ENCODE measurements around the gene KRT71.

Gene KRT71

DNA sequence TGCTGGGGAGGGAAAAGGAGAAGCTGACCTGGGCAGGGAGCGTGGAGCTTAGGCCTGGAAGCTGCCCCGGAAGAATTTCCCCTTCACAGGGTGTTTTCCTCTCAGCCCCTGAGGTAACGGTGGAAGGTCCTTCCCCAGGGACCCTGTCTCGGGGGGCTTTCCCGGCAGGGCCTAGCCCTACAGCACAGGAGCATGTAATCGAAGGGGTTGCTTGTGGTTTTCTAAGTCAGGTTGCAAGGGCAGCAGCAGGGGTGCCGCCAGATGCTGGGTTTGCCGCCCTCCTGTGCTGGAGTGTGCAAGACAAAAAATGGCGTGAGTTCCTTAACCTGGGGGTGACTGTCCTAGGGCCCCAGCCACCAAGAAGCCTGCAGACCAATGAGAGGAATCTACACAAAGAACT is 22.3 kb upstream of the KRT71 start:
- Histone ChIP-seq H3K4me2 (ENCODE audit: low read length) (no peak overlapping the region), H3K4me1 (ENCODE audit: control insufficient read depth, insufficient read depth, low read length) (no peaks in the 10 kb centered on the region), H3K27me3 (ENCODE audit: control insufficient read depth, insufficient read depth, low read length) (peaks cover 82% of the 10 kb centered on the region)

GRCh38 chr12:52573743-52574142 is 20.8 kb upstream of the KRT71 start, which contains the start of gene KRT74:
Gene KRT74, minus strand, starts transcription at chr12:52573843. Its CDS starts 66 bp downstream, at chr12:52573777.
- Histone ChIP-seq H3K4me3 (ENCODE audit: low read length) (no peak within 1 kb of the TSS), H3K9me3 (replicated peaks; ENCODE audit: low read length) (no peaks in the 10 kb centered on the region), H3K4me2 (ENCODE audit: low read length) (no peak within 1 kb of the TSS), H3K4me1 (ENCODE audit: control insufficient read depth, insufficient read depth, low read length) (no peaks in the 10 kb centered on the region), H3K36me3 (ENCODE audit: insufficient read depth, low read length) (no peaks in the 10 kb centered on the region), H3K27me3 (ENCODE audit: control insufficient read depth, insufficient read depth, low read length) (peaks cover 78% of the 10 kb centered on the region), H3K9ac (ENCODE audit: low read depth, low read length) (no peak within 1 kb of the TSS)

More for the DNA sequence above, 22.3 kb upstream of the KRT71 start:
- H3K9me3 ChIP-seq (replicated peaks; ENCODE audit: low read length), result no peaks in the 10 kb centered on the region
- H3K36me3 ChIP-seq (ENCODE audit: insufficient read depth, low read length), result no peaks in the 10 kb centered on the region
- no peak overlapping the region for H3K4me3 ChIP-seq (ENCODE audit: low read length)
- no peak overlapping the region for H3K9ac ChIP-seq (ENCODE audit: low read depth, low read length)

- Histone ChIP-seq H3K9ac (ENCODE audit: low read depth, low read length) (no peak overlapping the region), H3K36me3 (ENCODE audit: insufficient read depth, low read length) (no peaks in the 10 kb centered on the region), H3K4me1 (ENCODE audit: control insufficient read depth, insufficient read depth, low read length) (no peaks in the 10 kb centered on the region), H3K9me3 (replicated peaks; ENCODE audit: low read length) (no peaks in the 10 kb centered on the region), H3K27me3 (ENCODE audit: control insufficient read depth, insufficient read depth, low read length) (peaks cover 78% of the 10 kb centered on the region), H3K4me3 (ENCODE audit: low read length) (no peak overlapping the region), H3K4me2 (ENCODE audit: low read length) (no peak overlapping the region)
Measured at GRCh38 chr12:52573306-52573705, 20.4 kb upstream of the KRT71 start.

DNA sequence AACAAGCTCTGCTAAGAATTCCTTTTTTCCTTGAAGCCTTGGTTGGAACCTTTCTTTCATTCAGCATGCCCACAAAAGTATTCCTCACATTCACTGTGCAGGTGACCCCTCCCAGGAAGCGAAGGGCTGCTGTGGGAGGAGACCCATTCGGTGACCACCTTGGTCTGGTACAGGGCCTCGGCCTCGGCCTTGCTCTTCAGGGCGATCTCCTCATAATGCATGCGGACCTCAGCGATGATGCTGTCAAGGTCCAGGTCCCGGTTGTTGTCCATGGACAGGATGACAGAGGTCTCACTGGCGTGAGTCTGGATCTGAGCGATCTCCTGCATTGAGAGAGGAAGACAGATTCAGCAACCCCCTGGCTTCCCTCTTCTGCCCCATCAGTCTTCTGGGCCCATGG is 17.6 kb upstream of the KRT71 start:
- H3K27me3 ChIP-seq (ENCODE audit: control insufficient read depth, insufficient read depth, low read length), result peaks cover 80% of the 10 kb centered on the region

DNA sequence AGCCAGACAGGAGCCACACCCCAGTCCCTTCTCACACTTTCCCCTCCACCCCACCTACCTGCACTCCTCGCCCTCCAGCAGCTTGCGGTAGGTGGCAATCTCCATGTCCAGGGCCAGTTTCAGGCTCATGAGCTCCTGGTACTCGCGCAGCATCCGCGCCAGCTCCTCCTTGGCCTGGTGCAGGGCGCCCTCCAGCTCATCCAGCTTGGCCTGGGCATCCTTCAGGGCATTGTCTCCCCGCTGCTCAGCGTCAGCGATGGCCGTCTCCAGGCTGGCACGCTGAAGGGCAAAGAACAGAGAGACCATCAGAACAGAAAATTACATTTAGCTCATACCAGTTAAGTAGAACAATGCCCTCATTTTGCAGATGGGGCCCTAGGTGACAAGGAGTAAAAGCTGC is 15.2 kb upstream of the KRT71 start:
- Histone ChIP-seq H3K27me3 (ENCODE audit: control insufficient read depth, insufficient read depth, low read length) (peaks cover 81% of the 10 kb centered on the region), H3K4me1 (ENCODE audit: control insufficient read depth, insufficient read depth, low read length) (no peaks in the 10 kb centered on the region), H3K36me3 (ENCODE audit: insufficient read depth, low read length) (no peaks in the 10 kb centered on the region), H3K9ac (ENCODE audit: low read depth, low read length) (no peak overlapping the region), H3K4me3 (ENCODE audit: low read length) (no peak overlapping the region), H3K9me3 (replicated peaks; ENCODE audit: low read length) (no peaks in the 10 kb centered on the region), H3K4me2 (ENCODE audit: low read length) (no peak overlapping the region)

More for the DNA sequence above, 17.6 kb upstream of the KRT71 start:
- H3K36me3 ChIP-seq (ENCODE audit: insufficient read depth, low read length), result no peaks in the 10 kb centered on the region
- H3K4me3 ChIP-seq (ENCODE audit: low read length), result no peak overlapping the region
- no peak overlapping the region for H3K9ac ChIP-seq (ENCODE audit: low read depth, low read length)
- H3K4me1 ChIP-seq (ENCODE audit: control insufficient read depth, insufficient read depth, low read length), result no peaks in the 10 kb centered on the region
- H3K9me3 ChIP-seq (replicated peaks; ENCODE audit: low read length), result no peaks in the 10 kb centered on the region
- no peak overlapping the region for H3K4me2 ChIP-seq (ENCODE audit: low read length)

- Histone ChIP-seq H3K4me2 (ENCODE audit: low read length) (no peak overlapping the region), H3K9ac (ENCODE audit: low read depth, low read length) (no peak overlapping the region), H3K9me3 (replicated peaks; ENCODE audit: low read length) (no peaks in the 10 kb centered on the region), H3K4me3 (ENCODE audit: low read length) (no peak overlapping the region), H3K4me1 (ENCODE audit: control insufficient read depth, insufficient read depth, low read length) (no peaks in the 10 kb centered on the region), H3K27me3 (ENCODE audit: control insufficient read depth, insufficient read depth, low read length) (peaks cover 74% of the 10 kb centered on the region), H3K36me3 (ENCODE audit: insufficient read depth, low read length) (no peaks in the 10 kb centered on the region)
Measured at GRCh38 chr12:52566847-52567291, 13.9 kb upstream of the KRT71 start.

GRCh38 chr12:52564582-52564981 is 11.6 kb upstream of the KRT71 start:
- no peak overlapping the region for H3K4me3 ChIP-seq (ENCODE audit: low read length)
- H3K27me3 ChIP-seq (ENCODE audit: control insufficient read depth, insufficient read depth, low read length), result peaks cover 72% of the 10 kb centered on the region
- H3K4me2 ChIP-seq (ENCODE audit: low read length), result no peak overlapping the region
- H3K9ac ChIP-seq (ENCODE audit: low read depth, low read length), result no peak overlapping the region
- H3K9me3 ChIP-seq (replicated peaks; ENCODE audit: low read length), result no peaks in the 10 kb centered on the region
- no peaks in the 10 kb centered on the region for H3K36me3 ChIP-seq (ENCODE audit: insufficient read depth, low read length)
- H3K4me1 ChIP-seq (ENCODE audit: control insufficient read depth, insufficient read depth, low read length), result no peaks in the 10 kb centered on the region

DNA sequence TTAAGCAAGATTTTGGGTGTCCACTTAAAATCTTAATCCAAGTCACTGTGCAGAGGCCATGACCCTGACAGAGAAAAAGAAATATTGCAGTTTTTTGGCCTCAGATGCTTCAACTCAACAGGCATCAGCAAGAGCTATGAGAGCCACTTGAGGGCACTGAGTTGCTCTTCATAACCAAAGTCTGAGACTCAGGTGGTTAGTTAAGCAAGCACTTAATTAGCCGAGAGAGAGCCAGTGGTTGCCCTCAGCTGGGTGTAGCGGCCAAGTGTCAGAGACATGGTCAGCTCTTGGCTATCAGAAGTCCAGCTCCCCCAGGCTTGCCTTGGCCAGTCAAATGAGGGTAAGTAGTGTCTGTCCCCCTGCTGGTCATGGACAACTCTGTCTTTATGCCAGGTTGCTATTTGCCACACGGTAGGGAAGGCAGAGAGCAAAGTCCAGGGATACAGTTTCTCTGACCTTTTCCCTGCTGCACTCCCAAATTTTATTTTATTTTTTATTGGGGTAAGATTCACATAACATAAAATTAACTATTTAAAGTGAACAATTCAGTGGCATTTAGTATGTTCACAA is 9.0 kb upstream of the KRT71 start:
- H3K4me1 ChIP-seq (ENCODE audit: control insufficient read depth, insufficient read depth, low read length), result no peaks in the 10 kb centered on the region
- H3K9me3 ChIP-seq (replicated peaks; ENCODE audit: low read length), result no peaks in the 10 kb centered on the region
- peaks cover 78% of the 10 kb centered on the region for H3K27me3 ChIP-seq (ENCODE audit: control insufficient read depth, insufficient read depth, low read length)
- no peaks in the 10 kb centered on the region for H3K36me3 ChIP-seq (ENCODE audit: insufficient read depth, low read length)
- H3K9ac ChIP-seq (ENCODE audit: low read depth, low read length), result no peak overlapping the region
- H3K4me2 ChIP-seq (ENCODE audit: low read length), result no peak overlapping the region
- H3K4me3 ChIP-seq (ENCODE audit: low read length), result no peak overlapping the region

GRCh38 chr12:52559979-52560378 is 7.0 kb upstream of the KRT71 start:
- Histone ChIP-seq H3K36me3 (ENCODE audit: insufficient read depth, low read length) (no peaks in the 10 kb centered on the region), H3K4me3 (ENCODE audit: low read length) (no peak overlapping the region), H3K9ac (ENCODE audit: low read depth, low read length) (no peak overlapping the region), H3K27me3 (ENCODE audit: control insufficient read depth, insufficient read depth, low read length) (peaks cover 70% of the 10 kb centered on the region), H3K4me1 (ENCODE audit: control insufficient read depth, insufficient read depth, low read length) (no peaks in the 10 kb centered on the region), H3K4me2 (ENCODE audit: low read length) (no peak overlapping the region), H3K9me3 (replicated peaks; ENCODE audit: low read length) (no peaks in the 10 kb centered on the region)

DNA sequence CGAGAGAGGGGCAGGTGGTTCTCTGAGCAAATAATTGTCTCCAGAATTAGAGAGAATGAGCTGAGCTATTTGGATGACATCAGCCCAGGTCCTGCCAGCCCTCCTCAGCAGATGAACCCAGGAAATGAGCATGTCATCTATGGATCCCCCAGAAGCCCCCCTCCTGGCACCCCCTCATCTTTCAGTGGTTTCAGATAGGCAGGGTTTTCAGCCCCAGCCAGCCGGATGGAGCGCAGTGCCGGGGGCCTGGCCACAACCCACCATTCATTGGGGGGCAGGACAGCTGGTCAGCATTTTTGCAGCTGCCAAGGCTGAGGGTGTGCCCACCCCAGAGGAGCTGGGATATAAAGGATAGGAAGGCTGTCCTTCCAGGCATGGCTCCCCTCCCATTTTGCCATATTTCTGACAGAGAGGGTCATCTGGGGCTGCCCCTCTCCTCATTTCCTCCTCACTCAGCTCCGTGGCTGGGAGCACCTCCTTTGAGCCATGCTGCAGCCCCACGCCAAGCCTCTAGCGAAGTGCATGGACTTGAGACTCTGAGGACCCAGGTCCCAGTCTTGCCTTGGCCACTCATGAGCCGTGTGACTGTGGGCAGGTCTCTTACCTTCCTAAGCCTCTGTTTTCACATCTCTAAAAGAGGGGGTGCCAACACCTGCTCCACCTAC is 6.0 kb upstream of the KRT71 start:
- peaks cover 70% of the 10 kb centered on the region for H3K27me3 ChIP-seq (ENCODE audit: control insufficient read depth, insufficient read depth, low read length)
- H3K9me3 ChIP-seq (replicated peaks; ENCODE audit: low read length), result no peaks in the 10 kb centered on the region
- no peaks in the 10 kb centered on the region for H3K4me1 ChIP-seq (ENCODE audit: control insufficient read depth, insufficient read depth, low read length)
- H3K4me2 ChIP-seq (ENCODE audit: low read length), result no peak overlapping the region
- H3K36me3 ChIP-seq (ENCODE audit: insufficient read depth, low read length), result no peaks in the 10 kb centered on the region
- no peak overlapping the region for H3K9ac ChIP-seq (ENCODE audit: low read depth, low read length)
- no peak overlapping the region for H3K4me3 ChIP-seq (ENCODE audit: low read length)

- Histone ChIP-seq H3K9me3 (replicated peaks; ENCODE audit: low read length) (no peaks in the 10 kb centered on the region), H3K4me2 (ENCODE audit: low read length) (no peak overlapping the region), H3K9ac (ENCODE audit: low read depth, low read length) (no peak overlapping the region), H3K4me3 (ENCODE audit: low read length) (no peak overlapping the region), H3K27me3 (ENCODE audit: control insufficient read depth, insufficient read depth, low read length) (peaks cover 68% of the 10 kb centered on the region), H3K36me3 (ENCODE audit: insufficient read depth, low read length) (no peaks in the 10 kb centered on the region), H3K4me1 (ENCODE audit: control insufficient read depth, insufficient read depth, low read length) (no peaks in the 10 kb centered on the region)
Measured at GRCh38 chr12:52557476-52557875, 4.5 kb upstream of the KRT71 start.

GRCh38 chr12:52555577-52555976 is 2.6 kb upstream of the KRT71 start:
- Histone ChIP-seq H3K4me1 (ENCODE audit: control insufficient read depth, insufficient read depth, low read length) (no peaks in the 10 kb centered on the region), H3K9me3 (replicated peaks; ENCODE audit: low read length) (no peaks in the 10 kb centered on the region), H3K36me3 (ENCODE audit: insufficient read depth, low read length) (no peaks in the 10 kb centered on the region), H3K27me3 (ENCODE audit: control insufficient read depth, insufficient read depth, low read length) (peaks cover 71% of the 10 kb centered on the region), H3K4me3 (ENCODE audit: low read length) (no peak overlapping the region), H3K9ac (ENCODE audit: low read depth, low read length) (no peak overlapping the region), H3K4me2 (ENCODE audit: low read length) (no peak overlapping the region)

Measured in skeletal muscle satellite cell (primary cell).